ENCODE measurements around the gene LRRC8C. TPM values are rescaled to one million over a fixed set of nuclear protein-coding genes. Genes with fewer than 3 reads are reported as not detected.
A peak's percentile ranks its signal among the peaks of the same experiment; 100 is the strongest.

LRRC8C gene
- total RNA-seq, 1 donor from 2014 or later = 5.5 TPM

GRCh38 chr1:89672489-89673183 lies 39.7 kb downstream of the LRRC8C start:
- TF ChIP-seq CTCF (IDR thresholded peaks at IDR 0.05; ENCODE audit: insufficient read depth, low read length, severe bottlenecking) = no peak
- no peak for FAIRE-seq
- no peaks in the 10 kb centered on the region for H3K27me3 ChIP-seq (ENCODE audit: control insufficient read depth, insufficient read depth, low read length)
- H3K36me3 ChIP-seq (ENCODE audit: control insufficient read depth, insufficient read depth, low read length) = no peaks in the 10 kb centered on the region
- peak; percentile 47 for DNase-seq (ENCODE audit: low read depth)
- no peak overlapping the region for H3K4me3 ChIP-seq (ENCODE audit: low read depth, low read length)

- FAIRE-seq = no peak
- TF ChIP-seq CTCF (IDR thresholded peaks at IDR 0.05; ENCODE audit: insufficient read depth, low read length, severe bottlenecking) = no peak
- peak; percentile 32 for DNase-seq (ENCODE audit: low read depth)
- Histone ChIP-seq H3K36me3 (ENCODE audit: control insufficient read depth, insufficient read depth, low read length) (no peaks in the 10 kb centered on the region), H3K27me3 (ENCODE audit: control insufficient read depth, insufficient read depth, low read length) (no peaks in the 10 kb centered on the region), H3K4me3 (ENCODE audit: low read depth, low read length) (no peak overlapping the region)
Observed at GRCh38 chr1:89673251-89673650, 40.3 kb downstream of the LRRC8C start.

- no peak for DNase-seq (ENCODE audit: low read depth)
- Histone ChIP-seq H3K27me3 (ENCODE audit: control insufficient read depth, insufficient read depth, low read length) (no peaks in the 10 kb centered on the region), H3K36me3 (ENCODE audit: control insufficient read depth, insufficient read depth, low read length) (no peaks in the 10 kb centered on the region), H3K4me3 (ENCODE audit: low read depth, low read length) (no peak overlapping the region)
- no peak for FAIRE-seq
- no peak for TF ChIP-seq CTCF (IDR thresholded peaks at IDR 0.05; ENCODE audit: insufficient read depth, low read length, severe bottlenecking)
Observed at GRCh38 chr1:89675677-89676076, 42.8 kb downstream of the LRRC8C start.

- H3K4me3 ChIP-seq (ENCODE audit: low read depth, low read length) = no peak overlapping the region
- FAIRE-seq (no peak), DNase-seq (ENCODE audit: low read depth) (no peak)
- H3K27me3 ChIP-seq (ENCODE audit: control insufficient read depth, insufficient read depth, low read length) = no peaks in the 10 kb centered on the region
- TF ChIP-seq CTCF (IDR thresholded peaks at IDR 0.05; ENCODE audit: insufficient read depth, low read length, severe bottlenecking) = no peak
- no peaks in the 10 kb centered on the region for H3K36me3 ChIP-seq (ENCODE audit: control insufficient read depth, insufficient read depth, low read length)
Observed at GRCh38 chr1:89681045-89681729, 48.3 kb downstream of the LRRC8C start.

- Histone ChIP-seq H3K36me3 (ENCODE audit: control insufficient read depth, insufficient read depth, low read length) (no peaks in the 10 kb centered on the region), H3K27me3 (ENCODE audit: control insufficient read depth, insufficient read depth, low read length) (no peaks in the 10 kb centered on the region), H3K4me3 (ENCODE audit: low read depth, low read length) (no peak overlapping the region)
- DNase-seq (ENCODE audit: low read depth) (no peak), FAIRE-seq (no peak)
- no peak for TF ChIP-seq CTCF (IDR thresholded peaks at IDR 0.05; ENCODE audit: insufficient read depth, low read length, severe bottlenecking)
Observed at GRCh38 chr1:89682611-89683010, 49.7 kb downstream of the LRRC8C start.

Data from bronchial epithelial cell (primary cell).